WTC11 (cell line): ENCODE data around the gene FRYL. TPM values are rescaled to one million over a fixed set of nuclear protein-coding genes. Genes with fewer than 3 reads are reported as not detected.

Experiments
- ATAC-seq: fragments of 200-7000 bp; cut with Tn5 transposase; 2 replicates; pipeline ENCODE4 v1.10.0; 2021; ENCODE audit warnings: mild to moderate bottlenecking, moderate library complexity
- CTCF ChIA-PET: fragments of 300-600 bp; sonication (Branson Sonifier 250); formaldehyde crosslinking; loops from one replicate; lab custom pipeline; 2021; ENCODE audit warnings: antibody characterized with exemption; lab: Charles Lee
- POLR2A ChIA-PET: fragments of 350-600 bp; sonication (Branson Sonifier 250); formaldehyde crosslinking; loops from one replicate; lab custom pipeline; 2021; ENCODE audit warnings: antibody characterized with exemption; lab: Charles Lee
- DNase-seq: peaks from one replicate; pipeline ENCODE4 v3.0.0; 2021; ENCODE audit warnings: low spot score
- H3K27ac Mint-ChIP-seq: 2 replicates; pipeline ENCODE4 v1.8.0; 2021; ENCODE audit warnings: mixed read lengths
- H3K27me3 Mint-ChIP-seq: 2 replicates; pipeline ENCODE4 v1.8.0; 2021; ENCODE audit warnings: low read depth, mild to moderate bottlenecking, moderate library complexity, mixed read lengths
- H3K36me3 Mint-ChIP-seq: 2 replicates; pipeline ENCODE4 v1.8.0; 2021; ENCODE audit warnings: mixed read lengths
- H3K4me1 Mint-ChIP-seq: 2 replicates; pipeline ENCODE4 v1.8.0; 2022; ENCODE audit warnings: mixed read lengths
- H3K4me3 Mint-ChIP-seq: 2 replicates; pipeline ENCODE4 v1.8.0; 2021; ENCODE audit warnings: mild to moderate bottlenecking, moderate library complexity, mixed read lengths
- H3K9me3 Mint-ChIP-seq: 2 replicates; pipeline ENCODE4 v1.8.0; 2021; ENCODE audit warnings: mixed read lengths
- AFF4 ChIP-seq: sonication (generic); formaldehyde crosslinking; IDR thresholded peaks from 2 replicates; pipeline ENCODE4 v1.8.1; 2023; ENCODE audit warnings: mild to moderate bottlenecking, missing genetic modification reagents, borderline replicate concordance
- ATF3 ChIP-seq: sonication (generic); formaldehyde crosslinking; conservative IDR thresholded peaks from 2 replicates; pipeline ENCODE4 v1.8.1; 2022; ENCODE audit warnings: mild to moderate bottlenecking, missing genetic modification reagents
- CTCF ChIP-seq: fragments of 200-600 bp; IDR thresholded peaks from 2 replicates; pipeline ENCODE4 v1.8.0; 2022; ENCODE audit warnings: antibody characterized with exemption
- JAZF1 ChIP-seq: fragments of 250-450 bp; sonication (Bioruptor Pico); IDR thresholded peaks from 2 replicates; pipeline ENCODE4 v1.9.0; 2021; ENCODE audit warnings: moderate library complexity, mild to moderate bottlenecking, inconsistent platforms
- NFATC4 ChIP-seq: fragments of 250-450 bp; sonication (Bioruptor Pico); IDR thresholded peaks from 2 replicates; pipeline ENCODE4 v1.9.0; 2021; ENCODE audit warnings: mild to moderate bottlenecking
- RORB ChIP-seq: fragments of 250-450 bp; sonication (Bioruptor Pico); IDR thresholded peaks from 2 replicates; pipeline ENCODE4 v1.9.0; 2021; ENCODE audit warnings: mild to moderate bottlenecking
- SMAD4 ChIP-seq: sonication (generic); formaldehyde crosslinking; IDR thresholded peaks from 2 replicates; pipeline ENCODE4 v1.8.0; 2022; ENCODE audit warnings: mild to moderate bottlenecking, missing genetic modification reagents
- ZNF281 ChIP-seq: sonication (generic); formaldehyde crosslinking; IDR thresholded peaks from 2 replicates; pipeline ENCODE4 v1.8.0; 2023; ENCODE audit warnings: mild to moderate bottlenecking, missing genetic modification reagents
- ZNF423 ChIP-seq: fragments of 250-450 bp; sonication (Bioruptor Pico); IDR thresholded peaks from 2 replicates; pipeline ENCODE4 v2.1.2; 2022; ENCODE audit warnings: mild to moderate bottlenecking, moderate library complexity
- total RNA-seq: library from RNA; stranded (reverse); gene quantifications from 3 replicates; pipeline ENCODE4 v1.2.3, GENCODE V29; 2021

Gene FRYL
- total RNA-seq, 1 experiment from 2014 or later = 38.7 TPM

- TF ChIP-seq ZNF423 (CRISPR knock-in tag) (no peak), CTCF (no peak), AFF4 (CRISPR knock-in tag) (no peak), NFATC4 (no peak), SMAD4 (no peak), ATF3 (CRISPR knock-in tag) (no peak), JAZF1 (CRISPR knock-in tag) (no peak)
- TF ChIP-seq, all 79 proteins: peak for 0
Measured at GRCh38 chr4:48742412-48742811, 37.7 kb downstream of the FRYL start (continued).

GRCh38 chr4:48739560-48740019 is 40.5 kb downstream of the FRYL start:
- H3K36me3 Mint-ChIP-seq = peaks cover 6% of the 10 kb centered on the region

More at GRCh38 chr4:48739560-48740019, 40.5 kb downstream of the FRYL start:
- DNase-seq (no peak), ATAC-seq (no peak)
- no peak overlapping the region for H3K4me3 Mint-ChIP-seq
- peaks cover 6% of the 10 kb centered on the region for H3K4me1 Mint-ChIP-seq
- TF ChIP-seq RORB = no peak
- TF ChIP-seq ZNF281 (CRISPR knock-in tag) = no peak
- no peak for TF ChIP-seq CTCF
- no peaks in the 10 kb centered on the region for H3K27me3 Mint-ChIP-seq
- no peak overlapping the region for H3K27ac Mint-ChIP-seq
- H3K9me3 Mint-ChIP-seq = peaks cover 8% of the 10 kb centered on the region
- POLR2A ChIA-PET = no interaction called here
- CTCF ChIA-PET = no interaction called here
